ENCODE measurements around the gene NAGA. TPM values are rescaled to one million over a fixed set of nuclear protein-coding genes. Genes with fewer than 3 reads are reported as not detected.
"Not testable (repeated sequence)": the region's sequence is repeated elsewhere in the genome, so short reads cannot be mapped to it uniquely, and the experiment has no call there.

Gene NAGA
- total RNA-seq: 16.8 and 19.7 TPM in 2 replicates
- polyA plus RNA-seq (2012): 19.7 TPM

DNA sequence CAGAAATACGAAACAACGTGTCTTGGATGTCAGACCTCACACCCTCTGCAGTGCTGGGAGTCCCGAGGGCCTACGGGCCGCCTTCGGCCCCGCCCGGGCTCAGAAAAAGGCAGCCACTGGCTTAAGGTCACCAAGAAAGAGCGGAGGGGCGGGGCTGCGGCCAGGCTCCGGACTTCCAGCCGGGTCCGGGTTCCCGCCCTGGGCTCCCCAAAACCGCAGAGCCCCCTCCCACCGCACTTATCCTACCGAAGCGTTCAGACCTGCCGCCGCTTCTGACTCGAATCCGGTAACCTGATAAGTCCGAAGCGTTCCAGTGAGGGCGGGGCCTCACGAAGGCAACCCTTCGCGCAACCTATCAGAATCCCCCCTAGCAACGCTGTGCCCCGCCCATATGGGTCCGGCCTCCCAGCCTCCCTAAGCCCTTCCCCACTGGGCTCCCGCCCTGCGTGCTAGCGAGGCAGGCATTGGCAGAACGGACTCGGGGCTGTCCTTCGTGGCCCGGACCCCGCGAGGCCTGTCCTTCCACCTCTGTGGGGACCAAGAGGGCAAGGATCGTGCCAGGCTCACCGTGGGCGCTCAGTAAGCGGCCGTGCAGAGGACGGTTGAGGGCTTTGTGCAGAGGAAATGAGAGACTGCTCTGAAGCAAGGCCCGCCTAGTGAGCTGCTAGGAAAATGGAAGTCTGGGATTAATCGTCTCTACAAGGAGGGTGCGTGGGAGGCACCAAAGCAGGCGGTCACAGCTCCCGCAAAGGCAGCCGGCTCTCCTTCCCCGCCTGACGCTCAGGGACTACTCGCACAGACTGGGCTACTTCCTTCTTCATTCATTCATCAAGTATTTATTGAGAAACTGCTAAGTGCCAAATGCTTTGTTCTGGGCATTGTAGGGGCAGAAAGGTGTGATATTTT is at the start of gene NAGA:
NAGA (minus strand) TSS at position 296 of the 906 bp plus-strand sequence. CDS start 515 bp downstream, outside the sequence.
- DNase-seq (ENCODE audit: low read depth): peak; percentile 98

DNA sequence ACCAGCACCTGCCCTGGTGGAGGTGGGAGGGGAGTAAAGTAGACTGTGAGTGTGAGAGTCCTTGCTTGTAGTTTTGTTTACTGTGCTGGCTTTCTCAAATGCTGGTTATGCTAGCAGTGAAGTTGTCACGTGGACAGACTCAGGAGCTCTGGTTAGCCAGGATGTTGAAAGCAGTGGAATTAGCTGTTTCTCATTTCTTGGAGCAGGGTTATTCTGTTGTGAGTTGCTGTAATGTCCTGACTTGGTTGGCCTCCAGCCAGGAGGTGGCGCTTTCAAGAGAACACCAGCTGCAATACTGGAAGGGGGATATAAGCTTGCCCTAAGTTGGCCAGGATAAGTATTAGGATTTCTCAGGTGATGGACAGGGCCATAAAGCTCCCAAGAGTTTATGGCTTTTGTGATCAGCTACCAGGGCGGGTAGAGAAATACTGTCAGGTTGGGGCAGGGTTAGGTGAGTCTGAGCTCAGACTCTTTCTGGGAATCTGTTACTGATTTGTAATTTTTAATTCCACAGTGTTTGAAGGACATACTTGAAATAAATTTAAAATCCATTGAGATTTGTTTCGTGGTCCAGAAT is 46.3 kb upstream of the NAGA start:
- DNase-seq (ENCODE audit: low read depth): peak; percentile 10

- DNase-seq (ENCODE audit: low read depth): not testable (repeated sequence)
Measured at GRCh38 chr22:42115420-42115830, 44.8 kb upstream of the NAGA start.

DNA sequence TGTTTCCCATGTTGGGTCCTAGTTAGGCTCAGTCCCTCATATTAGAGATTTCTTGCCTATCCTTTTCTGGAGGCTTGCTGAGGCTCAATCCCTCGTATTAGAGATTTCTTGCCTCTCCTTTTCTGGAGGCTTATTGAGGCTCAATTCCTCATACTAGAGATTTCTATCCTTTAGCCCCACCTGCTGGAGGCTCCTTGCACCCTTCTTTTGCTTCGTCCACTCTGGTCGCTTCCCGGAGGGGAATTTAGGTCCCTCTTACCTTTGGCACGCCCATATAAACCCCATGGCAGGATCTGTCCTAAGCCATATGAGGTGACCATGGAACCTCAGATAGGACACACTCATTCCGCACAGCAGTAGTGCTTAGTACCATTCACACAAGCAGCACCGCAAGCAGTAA is 44.1 kb upstream of the NAGA start:
- no peak for DNase-seq (ENCODE audit: low read depth)

DNA sequence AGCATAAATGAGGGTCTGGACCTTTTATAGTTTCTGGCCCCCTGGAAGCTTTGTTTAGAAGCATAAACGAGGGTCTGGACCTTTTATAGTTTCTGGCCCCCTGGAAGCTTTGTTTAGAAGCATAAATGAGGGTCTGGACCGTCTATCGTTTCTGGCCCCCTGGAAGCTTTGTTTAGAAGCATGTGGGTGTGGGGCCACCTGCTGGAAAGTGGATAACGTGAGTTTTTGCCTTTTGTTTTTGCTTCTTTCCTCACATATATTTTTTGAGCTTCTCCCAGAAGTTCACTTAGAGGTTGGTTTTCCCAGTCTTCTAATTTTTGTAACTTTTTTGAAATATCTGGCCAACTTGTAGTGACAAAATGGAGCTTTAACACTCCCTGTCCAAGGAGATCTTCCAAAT is 42.2 kb upstream of the NAGA start:
- not testable (repeated sequence) for DNase-seq (ENCODE audit: low read depth)

DNA sequence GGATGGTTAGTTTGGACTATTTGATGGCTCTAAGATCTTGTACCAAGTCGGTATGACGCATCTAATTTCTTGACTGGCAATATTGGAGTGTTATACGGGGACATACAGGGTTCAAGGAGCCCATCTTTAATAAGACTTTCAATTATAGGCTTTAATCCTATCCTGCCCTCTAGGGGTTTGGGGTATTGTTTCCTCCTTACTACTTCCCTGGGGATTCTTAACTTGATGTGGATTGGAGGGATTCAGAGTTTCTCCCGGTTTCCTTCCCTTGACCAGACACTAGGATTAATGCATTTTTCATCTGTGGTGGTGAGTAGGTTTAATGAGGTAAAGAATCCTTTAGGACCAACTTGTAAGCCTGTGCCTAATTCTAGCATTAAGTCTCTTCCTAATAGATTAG is 41.2 kb upstream of the NAGA start:
- no peak for DNase-seq (ENCODE audit: low read depth)

- no peak for DNase-seq (ENCODE audit: low read depth)
Measured at GRCh38 chr22:42108848-42109247, 38.2 kb upstream of the NAGA start.

- DNase-seq (ENCODE audit: low read depth): not testable (repeated sequence)
Measured at GRCh38 chr22:42104332-42104860, 33.8 kb upstream of the NAGA start.

DNA sequence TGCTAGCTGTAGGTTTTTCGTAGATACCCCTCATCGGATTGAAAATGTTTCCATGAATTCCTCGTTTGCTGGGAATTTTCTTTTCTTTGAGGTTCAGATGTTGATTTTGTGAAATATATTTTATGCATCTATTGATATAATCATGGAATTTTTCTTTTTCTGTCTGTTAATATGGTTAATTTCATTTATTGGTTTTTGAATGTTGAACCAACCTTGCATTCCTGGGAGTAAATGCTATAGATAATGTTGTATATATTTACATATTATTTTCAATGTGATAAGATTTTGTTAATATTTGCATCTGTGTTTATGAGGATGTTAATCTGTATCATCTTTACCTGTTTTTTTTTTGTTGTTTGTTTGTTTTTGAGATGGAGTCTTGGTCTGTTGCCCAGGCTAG is 30.6 kb upstream of the NAGA start:
- DNase-seq (ENCODE audit: low read depth): no peak

DNA sequence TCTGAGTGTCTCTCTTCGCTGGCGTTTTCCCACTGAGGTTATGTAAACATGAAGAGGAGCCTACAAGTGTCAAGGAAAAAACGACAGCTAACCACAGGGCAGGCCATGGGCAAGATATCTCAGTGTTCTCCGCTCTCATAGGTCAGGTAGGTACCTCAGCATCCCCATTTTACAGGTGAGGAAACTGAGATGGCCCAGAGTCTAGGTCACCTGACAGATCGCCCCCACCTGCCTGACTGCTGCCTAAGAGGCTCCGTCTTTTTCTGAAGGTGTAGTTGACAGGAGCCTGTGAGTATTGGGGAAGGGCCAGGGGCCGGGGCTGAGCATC is 20.8 kb upstream of the NAGA start:
- no peak for DNase-seq (ENCODE audit: low read depth)

GRCh38 chr22:42090596-42091454 is 20.2 kb upstream of the NAGA start, which contains the start of gene NDUFA6:
TSS of gene NDUFA6 (minus strand) at chr22:42090772. CDS start at chr22:42090744, 28 bp downstream.
- DNase-seq (ENCODE audit: low read depth): peak; percentile 99

DNA sequence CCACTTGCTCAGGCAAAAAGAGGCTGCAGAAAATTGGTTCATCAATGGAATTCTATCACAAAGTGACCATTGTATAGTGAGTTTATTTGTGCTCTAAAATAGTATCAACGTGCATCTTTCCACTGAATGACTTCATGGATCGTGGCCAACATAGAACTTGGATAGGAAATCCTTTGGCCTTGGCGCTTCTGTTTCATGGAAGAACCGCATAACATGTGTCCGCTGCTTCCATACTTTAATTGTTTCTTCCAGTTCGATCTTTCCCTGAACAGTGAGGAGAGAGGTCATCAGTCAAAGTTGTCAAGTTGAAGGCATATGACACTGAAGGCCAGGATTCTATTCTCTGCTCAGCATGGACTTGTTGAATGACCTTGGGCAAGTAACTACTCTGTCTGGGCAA is 15.4 kb upstream of the NAGA start:
- DNase-seq (ENCODE audit: low read depth): no peak

- no peak for DNase-seq (ENCODE audit: low read depth)
Measured at GRCh38 chr22:42084874-42085273, 14.3 kb upstream of the NAGA start.

DNA sequence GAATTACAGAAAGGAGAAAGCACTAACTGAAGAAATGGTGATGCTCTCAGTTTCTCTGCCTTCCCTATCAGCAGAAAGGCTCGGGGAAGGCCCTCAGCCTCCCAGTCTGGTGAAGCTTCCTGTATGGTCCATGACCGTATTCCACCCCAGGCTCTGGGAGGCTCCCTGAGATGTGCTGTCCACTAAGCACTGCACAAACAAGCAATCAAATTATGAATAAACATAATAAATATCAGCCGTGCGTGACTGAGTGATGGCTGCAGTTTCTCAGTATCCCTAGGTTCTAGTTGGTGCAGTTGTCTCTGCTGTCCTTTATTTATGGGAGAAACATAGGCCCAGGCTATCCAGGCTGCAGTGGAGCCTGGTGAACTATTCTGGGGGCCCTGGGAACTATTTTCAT is 12.5 kb upstream of the NAGA start:
- no peak for DNase-seq (ENCODE audit: low read depth)

DNA sequence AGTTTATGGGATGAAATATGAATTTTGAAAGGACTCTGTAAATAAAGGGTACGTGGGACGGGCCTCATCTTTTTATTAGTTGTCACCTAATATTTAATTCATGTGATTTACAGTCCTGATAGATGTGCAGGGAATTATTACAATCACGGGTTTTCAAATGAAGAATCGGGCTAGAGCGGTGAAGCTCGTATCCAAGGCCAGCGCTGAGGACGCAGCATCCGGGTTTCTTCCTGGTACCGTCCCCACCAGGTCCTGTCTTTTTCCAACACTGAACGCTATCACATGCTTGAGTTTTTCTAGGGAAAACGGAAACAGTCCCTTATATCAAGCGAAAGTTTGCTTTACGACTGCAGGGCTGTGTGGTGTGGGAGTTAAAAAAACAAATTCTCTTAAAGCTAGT is 9.7 kb upstream of the NAGA start:
- peak; percentile 53 for DNase-seq (ENCODE audit: low read depth)

DNA sequence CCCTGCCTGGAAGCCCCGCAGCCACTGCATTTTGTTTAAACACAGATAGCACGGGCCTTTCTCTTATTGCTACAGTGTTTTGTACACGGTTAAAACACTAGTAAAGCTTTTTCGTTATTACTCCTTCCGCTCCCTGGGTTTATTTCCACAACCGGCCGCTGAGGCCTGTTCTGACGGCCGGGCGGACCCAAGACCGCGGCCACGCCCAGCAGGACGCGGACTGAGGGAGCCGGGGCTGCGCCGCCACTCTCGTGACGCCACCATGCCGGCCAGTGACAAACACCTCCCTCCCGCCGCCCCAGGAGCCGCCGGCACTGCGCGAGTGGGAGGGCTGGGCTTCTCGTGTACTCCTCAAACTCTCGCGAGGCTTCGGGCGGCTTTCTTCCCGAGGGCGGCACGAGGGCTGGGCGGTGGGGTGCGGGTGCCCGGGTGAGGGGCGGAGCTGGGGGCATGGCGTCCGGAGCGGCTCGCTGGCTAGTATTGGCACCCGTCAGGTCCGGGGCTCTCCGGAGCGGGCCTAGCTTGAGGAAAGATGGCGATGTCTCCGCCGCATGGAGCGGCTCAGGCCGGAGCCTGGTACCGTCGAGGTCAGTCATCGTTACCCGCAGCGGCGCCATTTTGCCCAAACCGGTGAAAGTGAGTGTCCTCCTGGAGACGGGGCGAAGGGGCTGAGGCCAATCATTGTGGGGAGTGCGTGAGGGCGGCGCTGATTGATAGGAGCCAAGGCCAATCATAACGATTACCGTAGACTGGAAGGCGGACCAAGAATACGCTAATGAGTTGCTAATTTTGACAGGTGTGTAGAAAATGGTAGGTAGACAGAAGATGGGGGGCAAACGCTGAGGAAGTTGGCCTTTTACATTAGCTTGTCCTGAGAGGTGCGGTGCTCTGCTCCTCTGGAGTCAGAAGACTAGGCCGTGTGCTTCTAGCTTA is 9.0 kb upstream of the NAGA start, which contains the start of gene SMDT1:
SMDT1 (plus strand) TSS at position 382 of the 933 bp plus-strand sequence; CDS start at position 451, 69 bp downstream.
- peak; percentile 99 for DNase-seq (ENCODE audit: low read depth)

DNA sequence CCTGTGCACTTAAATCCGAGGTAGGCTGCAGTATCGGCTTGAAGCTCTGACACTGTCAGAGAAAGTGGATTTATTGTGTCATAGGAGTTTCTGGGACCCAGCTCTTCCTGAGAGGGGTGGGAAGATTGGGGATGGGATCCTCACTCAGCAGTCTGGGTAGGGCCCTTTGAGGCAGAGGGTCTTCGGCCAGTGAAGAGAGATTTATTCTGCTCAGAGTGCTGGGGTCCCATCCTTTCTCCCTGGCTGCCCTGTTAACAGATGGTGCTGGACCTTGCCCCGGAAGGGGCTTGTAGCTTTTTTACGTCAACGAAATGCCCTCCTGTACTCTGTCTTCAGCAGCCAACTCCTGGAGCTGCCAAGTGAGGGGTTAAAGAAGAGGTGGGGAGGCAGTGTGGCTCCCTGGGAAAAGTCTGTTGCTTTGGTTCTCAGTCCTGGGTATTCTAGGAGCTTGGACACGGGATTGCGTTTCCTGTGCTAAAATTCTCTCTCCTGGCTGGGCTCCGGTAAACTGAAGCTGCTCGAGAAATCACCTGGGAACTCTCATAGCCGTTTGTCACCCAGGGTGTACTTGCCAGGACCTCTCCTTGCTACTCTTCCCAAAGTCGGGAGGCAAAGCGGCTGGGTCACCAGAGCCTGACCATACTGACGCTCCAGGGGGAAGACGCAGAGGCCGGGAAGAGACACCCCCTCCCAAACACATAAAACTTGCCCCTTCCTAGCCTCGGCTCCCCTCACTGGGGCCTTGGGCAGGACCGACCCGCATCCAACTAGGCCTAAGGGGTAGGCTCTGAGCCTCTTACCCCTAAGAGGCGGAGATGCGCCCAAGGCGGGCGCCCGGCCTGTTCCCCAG is 8.1 kb upstream of the NAGA start:
- no peak for DNase-seq (ENCODE audit: low read depth)

GRCh38 chr22:42077486-42078125 is 7.0 kb upstream of the NAGA start:
- DNase-seq (ENCODE audit: low read depth): no peak
